ENCODE measurements around the gene RAB43.
"Not testable (repeated sequence)": the region's sequence is repeated elsewhere in the genome, so short reads cannot be mapped to it uniquely, and the experiment has no call there.

GRCh38 chr3:129111076-129111780 is 10.4 kb downstream of the RAB43 start:
- TF ChIP-seq, protein P1, sequence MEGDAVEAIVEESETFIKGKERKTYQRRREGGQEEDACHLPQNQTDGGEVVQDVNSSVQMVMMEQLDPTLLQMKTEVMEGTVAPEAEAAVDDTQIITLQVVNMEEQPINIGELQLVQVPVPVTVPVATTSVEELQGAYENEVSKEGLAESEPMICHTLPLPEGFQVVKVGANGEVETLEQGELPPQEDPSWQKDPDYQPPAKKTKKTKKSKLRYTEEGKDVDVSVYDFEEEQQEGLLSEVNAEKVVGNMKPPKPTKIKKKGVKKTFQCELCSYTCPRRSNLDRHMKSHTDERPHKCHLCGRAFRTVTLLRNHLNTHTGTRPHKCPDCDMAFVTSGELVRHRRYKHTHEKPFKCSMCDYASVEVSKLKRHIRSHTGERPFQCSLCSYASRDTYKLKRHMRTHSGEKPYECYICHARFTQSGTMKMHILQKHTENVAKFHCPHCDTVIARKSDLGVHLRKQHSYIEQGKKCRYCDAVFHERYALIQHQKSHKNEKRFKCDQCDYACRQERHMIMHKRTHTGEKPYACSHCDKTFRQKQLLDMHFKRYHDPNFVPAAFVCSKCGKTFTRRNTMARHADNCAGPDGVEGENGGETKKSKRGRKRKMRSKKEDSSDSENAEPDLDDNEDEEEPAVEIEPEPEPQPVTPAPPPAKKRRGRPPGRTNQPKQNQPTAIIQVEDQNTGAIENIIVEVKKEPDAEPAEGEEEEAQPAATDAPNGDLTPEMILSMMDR (IDR thresholded peaks at IDR 0.05): not testable (repeated sequence)
- TF ChIP-seq POLR2A (IDR thresholded peaks at IDR 0.05); POLR2AphosphoS5 (IDR thresholded peaks at IDR 0.05; ENCODE audit: insufficient read depth in 1 of 2, low read depth in 1 of 2): not testable (repeated sequence)

Measured in vagina (tissue), 2 donors.